Ovary (tissue), 9 donors: ENCODE results near the gene SOCS7. TPM values are rescaled to one million over a fixed set of nuclear protein-coding genes. Genes with fewer than 3 reads are reported as not detected.

Experiments used
- DNase-seq, 5 donors: peaks; one replicate each; pipeline ENCODE4 v3.0.0-alpha.2; 2019 to 2020
- H3K27ac ChIP-seq, 2 donors: fragments of 200-600 bp; one replicate each; pipeline versions ENCODE4 v1.5.1 to v1.8.0; 2019 to 2022
- H3K27me3 ChIP-seq: fragments of 200-600 bp; one replicate; pipeline ENCODE4 v1.8.0; 2022
- H3K36me3 ChIP-seq: fragments of 200-600 bp; sonication (generic); one replicate; pipeline ENCODE4 v1.5.1; 2019
- H3K4me1 ChIP-seq: one replicate; pipeline ENCODE4 v1.8.1; 2013; ENCODE audit warnings: mild to moderate bottlenecking, moderate library complexity; ENCODE audit not compliant: insufficient read depth
- H3K4me3 ChIP-seq: fragments of 200-600 bp; sonication (generic); one replicate; pipeline ENCODE4 v1.5.1; 2017
- H3K9me3 ChIP-seq, 2 donors: fragments of 200-600 bp in 1 of 2; sonication (generic) in 1 of 2; one replicate each; pipeline versions ENCODE4 v1.5.1 to v1.8.1; 2013 to 2019; ENCODE audit warnings: mild to moderate bottlenecking in 1 of 2, moderate library complexity in 1 of 2
- CTCF ChIP-seq, 3 donors: fragments of 450-650 bp in 2 of 3; fragments of 200-600 bp in 1 of 3; IDR thresholded peaks; one replicate each; pipeline versions ENCODE4 v1.5.1 to v1.8.0; 2016 to 2022; ENCODE audit warnings: antibody characterized with exemption in 3 of 3, mild to moderate bottlenecking in 1 of 3
- EP300 ChIP-seq: sonication (generic); formaldehyde crosslinking; IDR thresholded peaks from one replicate; pipeline ENCODE4 v1.6.1; 2017; ENCODE audit warnings: antibody characterized with exemption
- POLR2A ChIP-seq: fragments of 450-650 bp; IDR thresholded peaks from one replicate; pipeline ENCODE4 v1.6.1; 2017; ENCODE audit warnings: antibody characterized with exemption, mild to moderate bottlenecking, moderate library complexity
- WGBS, 3 donors: extraction: QIAGEN DNeasy Blood & Tissue Kit in 1 of 3; methylation state at CpG; one replicate each; pipeline versions ENCODE4 v1.1.5 to v1.1.7; 2013 to 2017; 5-methylcytosine and 5-hydroxymethylcytosine counted together
- intact Hi-C, 4 donors: fragments of 100-400 bp; cut with DNase I; formaldehyde crosslinking; loops; one replicate each; pipeline versions ENCODE4 v1.11.0 to v1.15.1; 2022 to 2023
- polyA plus RNA-seq, 2 donors: library from polyadenylated mRNA; stranded (reverse); fragments of 200-250 nt in 1 of 2; fragments of 350-450 nt in 1 of 2; fragmentation: Illumina TruSeq in 1 of 2; extraction: RNeasy Lipid Tissue Mini Kit (QIAGEN cat#74804) in 1 of 2; gene quantifications; one replicate each; pipeline ENCODE4 v1.2.3, GENCODE V29; 2013 to 2014
- total RNA-seq, 7 donors: library from RNA; depleted of rRNA in 2 of 7; stranded (reverse); fragments of >200 nt in 2 of 7; fragmentation: NEBNext Ultra II Directional in 3 of 7; extraction: Animal tissue kit (Norgen Biotek cat#: 25700) in 3 of 7; gene quantifications; one replicate each; pipeline versions ENCODE4 v1.1.0 to v1.2.4, GENCODE V29; 2016 to 2023
- donor health status: DM: no; HTN: no; CAD: no; lungs with moderate emphysema.
- donor health status: DM: no; HTN: no; CAD: no.
- donor health status: Bipolar disorder and iron deficiency.
- donor health status: DM: yes; HTN: yes; CAD: no.
- donor health status: DM: no; HTN: no; CAD: no.
- donor health status: DM: yes; HTN: yes; CAD: no.

The SOCS7 gene
- total and polyA plus RNA-seq, 9 donors = 8.9 to 23.8 (median 19.6) TPM

GRCh38 chr17:38426441-38426840 lies 74.8 kb downstream of the SOCS7 start:
- Histone ChIP-seq H3K4me3 (no peak overlapping the region), H3K4me1 (peaks cover 3% of the 10 kb centered on the region), H3K27ac (no peak overlapping the region), H3K27me3 (no peaks in the 10 kb centered on the region), H3K9me3 (no peaks in the 10 kb centered on the region), H3K36me3 (no peaks in the 10 kb centered on the region)
- no peak for TF ChIP-seq EP300
- no peak for TF ChIP-seq POLR2A
- no peak for TF ChIP-seq CTCF (IDR thresholded peaks at IDR 0.05)
- intact Hi-C loops = loop anchor here (5.0 to 10.0 kb wide), 4 partner anchors 41 to 58 kb away; no protein-coding TSS in a partner anchor
- no peak for DNase-seq

- Histone ChIP-seq H3K27me3 (no peaks in the 10 kb centered on the region), H3K4me3 (peak overlapping the region; percentile 68), H3K36me3 (no peaks in the 10 kb centered on the region), H3K4me1 (peaks cover 3% of the 10 kb centered on the region), H3K9me3 (no peaks in the 10 kb centered on the region), H3K27ac (peak overlapping the region; percentile 84)
- TF ChIP-seq EP300 (no peak), POLR2A (no peak), CTCF (IDR thresholded peaks at IDR 0.05) (no peak)
- WGBS, 3 donors = 53 to 61% (median 60%) methylated on average over 7 of the region's 7 CpGs
- intact Hi-C loops = loop anchor here (5.0 to 10.0 kb wide), 4 partner anchors 40 to 57 kb away; no protein-coding TSS in a partner anchor
- DNase-seq = no peak
Measured at GRCh38 chr17:38427160-38427949, 75.7 kb downstream of the SOCS7 start.

- H3K9me3 ChIP-seq = no peaks in the 10 kb centered on the region
- no peaks in the 10 kb centered on the region for H3K36me3 ChIP-seq
- no peaks in the 10 kb centered on the region for H3K27me3 ChIP-seq
- intact Hi-C loops = loop anchor here (5.0 to 10.0 kb wide), 4 partner anchors 39 to 57 kb away; no protein-coding TSS in a partner anchor
- TF ChIP-seq POLR2A (no peak), CTCF (IDR thresholded peaks at IDR 0.05) (no peak), EP300 (no peak)
- peak within 1 kb of the TSS; percentile 68 for H3K4me3 ChIP-seq
- peak within 1 kb of the TSS; percentile 84 for H3K27ac ChIP-seq
- WGBS, 3 donors = 0 to 1% (median 1%) methylated on average over 19 to 46 of the region's 46 CpGs
- DNase-seq = peak; percentile 69 to 80 (median 75)
- peaks cover 3% of the 10 kb centered on the region for H3K4me1 ChIP-seq
Measured at GRCh38 chr17:38428112-38428642, 76.5 kb downstream of the SOCS7 start, which contains the start of gene ARHGAP23. Gene ARHGAP23 (plus strand): TSS chr17:38428464. CDS start chr17:38428486, 22 bp downstream.

GRCh38 chr17:38428643-38429371 lies 77.2 kb downstream of the SOCS7 start:
- 1 to 2% (median 2%) methylated on average over 52 to 56 of the region's 56 CpGs for WGBS, 3 donors
- peak; percentile 67 to 80 (median 77) for DNase-seq
- intact Hi-C loops = loop anchor here (5.0 to 10.0 kb wide), 4 partner anchors 38 to 56 kb away; no protein-coding TSS in a partner anchor
- TF ChIP-seq POLR2A (no peak), EP300 (no peak), CTCF (IDR thresholded peaks at IDR 0.05) (no peak)
- Histone ChIP-seq H3K4me3 (peak overlapping the region; percentile 68), H3K27ac (peak overlapping the region; percentile 84), H3K36me3 (no peaks in the 10 kb centered on the region), H3K9me3 (no peaks in the 10 kb centered on the region), H3K27me3 (no peaks in the 10 kb centered on the region), H3K4me1 (peaks cover 3% of the 10 kb centered on the region)
